HG03342 (cell line): ENCODE measurements around the gene VCAN.
"Not testable (repeated sequence)": the region's sequence is repeated elsewhere in the genome, so short reads cannot be mapped to it uniquely, and the experiment has no call there.

ENCODE experiments used
- ATAC-seq: cut with Tn5 transposase; IDR thresholded peaks from one replicate; pipeline ENCODE4 v1.9.1; 2021; ENCODE audit warnings: mild to moderate bottlenecking, moderate library complexity; ENCODE audit not compliant: unreplicated experiment

VCAN gene

GRCh38 chr5:83471405-83472212 lies at the start of gene VCAN:
TSS of gene VCAN (plus strand) at chr5:83471744. CDS start at chr5:83483519, 11,775 bp downstream.
- ATAC-seq = no peak

GRCh38 chr5:83422284-83422683 lies 49.3 kb upstream of the VCAN start:
- ATAC-seq = no peak

DNA sequence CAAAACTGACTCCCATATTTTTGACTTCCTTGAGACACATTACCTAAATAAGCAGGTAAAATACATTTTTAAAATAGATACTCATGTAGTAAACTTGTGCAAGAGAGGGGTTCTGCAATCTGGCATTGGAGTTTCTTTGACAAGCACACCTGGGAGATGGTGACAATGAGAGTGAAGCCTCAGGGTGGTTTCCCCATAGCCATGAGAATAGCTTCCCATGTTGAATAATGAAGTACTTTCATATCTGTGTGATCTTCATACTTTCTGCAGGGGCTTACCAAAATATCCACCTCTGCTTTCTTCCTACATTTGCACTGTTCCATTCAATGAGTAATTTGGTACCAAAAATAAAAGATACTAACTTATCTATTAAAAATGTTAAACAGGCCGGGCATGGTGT lies 44.7 kb upstream of the VCAN start:
- ATAC-seq = peak; percentile 70

DNA sequence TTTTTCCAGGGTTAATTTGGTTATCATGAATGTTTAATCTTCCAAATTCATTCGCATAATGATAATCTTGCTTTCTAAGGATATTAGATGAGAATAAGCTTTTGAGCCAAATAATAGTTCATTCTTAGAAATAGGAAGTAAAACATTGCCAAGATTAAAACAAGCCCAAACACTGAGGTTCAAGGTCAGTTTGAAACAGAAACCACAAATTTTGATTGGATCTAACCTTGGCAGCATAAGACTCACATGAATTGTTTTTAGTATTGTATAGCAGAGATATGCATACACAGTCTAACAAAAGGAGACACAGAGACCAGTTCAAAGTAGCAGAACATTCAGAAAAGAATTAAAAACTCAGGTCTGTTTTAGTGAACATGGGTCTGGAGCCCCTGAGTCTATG lies 43.4 kb upstream of the VCAN start:
- ATAC-seq = no peak

DNA sequence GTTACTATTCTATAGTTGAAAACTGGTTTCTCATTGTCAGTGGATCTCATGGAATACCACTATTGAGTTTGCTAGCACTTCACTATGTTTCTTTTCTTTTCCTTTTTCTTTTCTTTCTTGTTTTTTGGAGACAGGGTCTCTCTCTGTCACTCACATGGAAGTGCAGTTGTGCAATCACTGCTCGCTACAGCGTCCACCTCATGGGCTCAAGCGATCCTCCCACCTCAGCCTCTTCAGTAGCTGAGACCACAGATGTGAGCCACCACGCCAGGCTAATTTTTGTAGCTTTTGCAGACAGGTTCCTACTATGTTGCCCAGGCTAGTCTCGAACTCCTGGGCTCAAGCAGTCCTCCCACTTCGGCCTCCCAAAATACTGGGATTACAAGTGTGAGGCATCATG lies 42.7 kb upstream of the VCAN start:
- ATAC-seq = no peak

- ATAC-seq = peak; percentile 63
These were observed 41.2 kb upstream of the VCAN start for GRCh38 chr5:83430130-83431010.

DNA sequence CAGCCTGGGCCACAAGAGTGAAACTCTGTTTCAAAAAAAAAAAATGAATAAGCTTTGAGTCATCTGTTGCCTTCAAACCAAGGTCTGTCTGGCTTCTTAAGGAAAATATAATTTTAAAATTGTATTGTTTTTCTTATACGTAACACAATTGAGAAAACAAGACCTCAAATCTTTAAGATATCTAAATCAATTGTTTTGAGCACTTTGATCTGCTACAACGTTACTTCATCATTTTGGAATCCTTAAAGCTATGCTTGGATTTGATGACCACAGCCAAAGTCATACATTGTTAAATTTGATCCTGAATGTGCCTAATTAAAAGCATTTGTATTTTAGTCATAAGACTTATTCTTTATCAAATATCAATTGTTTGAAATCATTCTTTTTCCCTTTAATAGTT lies 37.7 kb upstream of the VCAN start:
- no peak for ATAC-seq

GRCh38 chr5:83434946-83435345 lies 36.6 kb upstream of the VCAN start:
- ATAC-seq = no peak

- ATAC-seq = no peak
These were observed 35.3 kb upstream of the VCAN start for GRCh38 chr5:83436276-83436675.

DNA sequence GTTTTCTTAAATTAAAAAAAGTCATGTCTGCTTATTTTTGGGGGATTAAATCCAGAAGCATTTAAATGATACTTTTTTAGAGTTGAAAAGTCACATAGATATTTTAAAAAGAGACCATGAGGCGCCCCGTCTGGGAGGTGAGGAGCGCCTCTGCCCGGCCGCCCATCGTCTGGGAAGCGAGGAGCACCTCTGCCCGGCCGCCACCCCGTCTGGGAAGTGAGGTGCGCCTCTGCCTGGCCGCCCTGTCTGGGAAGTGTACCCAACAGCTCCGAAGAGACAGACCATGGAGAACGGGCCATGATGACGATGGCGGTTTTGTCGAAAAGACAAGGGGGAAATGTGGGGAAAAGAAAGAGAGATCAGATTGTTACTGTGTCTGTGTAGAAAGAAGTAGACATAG lies 33.8 kb upstream of the VCAN start:
- not testable (repeated sequence) for ATAC-seq

DNA sequence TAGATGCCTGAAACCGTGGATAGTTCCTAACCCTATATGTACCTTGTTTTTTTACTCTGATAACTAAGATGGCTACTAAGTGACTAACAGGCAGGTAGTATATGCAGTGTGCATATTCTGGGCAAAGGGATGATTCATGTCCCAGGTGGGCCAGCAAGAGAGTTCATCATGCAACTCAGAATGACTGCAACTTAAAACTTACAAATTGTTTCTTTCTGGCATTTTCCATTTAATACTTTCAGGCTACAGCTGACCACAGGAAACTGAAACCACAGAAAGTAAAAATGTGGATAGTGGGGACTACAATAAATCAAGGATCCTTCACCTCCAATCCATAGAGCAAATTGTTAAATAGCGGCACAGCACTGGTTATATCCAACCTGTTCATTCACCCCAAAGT lies 30.7 kb upstream of the VCAN start:
- ATAC-seq = no peak

GRCh38 chr5:83441747-83442146 lies 29.8 kb upstream of the VCAN start:
- peak; percentile 89 for ATAC-seq

DNA sequence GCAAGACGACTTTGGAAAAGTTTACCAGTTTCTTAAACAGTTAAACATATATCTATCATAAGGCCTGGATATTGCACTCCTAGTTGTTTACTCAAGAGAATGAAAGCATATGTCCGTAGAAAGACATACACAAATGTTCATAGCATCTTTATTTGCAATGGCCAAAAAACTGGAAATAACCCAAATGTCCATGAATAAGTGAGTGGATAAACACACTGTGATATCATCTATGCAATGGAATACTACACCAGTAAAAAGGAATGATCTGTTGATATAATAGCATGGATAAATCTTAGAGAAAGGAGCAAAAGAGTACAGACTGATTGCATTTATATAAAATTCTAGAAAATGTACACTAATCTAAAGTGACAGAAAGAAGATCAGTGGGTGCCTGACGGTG lies 28.0 kb upstream of the VCAN start:
- ATAC-seq = no peak

- no peak for ATAC-seq
These were observed 27.1 kb upstream of the VCAN start for GRCh38 chr5:83444445-83444844.

DNA sequence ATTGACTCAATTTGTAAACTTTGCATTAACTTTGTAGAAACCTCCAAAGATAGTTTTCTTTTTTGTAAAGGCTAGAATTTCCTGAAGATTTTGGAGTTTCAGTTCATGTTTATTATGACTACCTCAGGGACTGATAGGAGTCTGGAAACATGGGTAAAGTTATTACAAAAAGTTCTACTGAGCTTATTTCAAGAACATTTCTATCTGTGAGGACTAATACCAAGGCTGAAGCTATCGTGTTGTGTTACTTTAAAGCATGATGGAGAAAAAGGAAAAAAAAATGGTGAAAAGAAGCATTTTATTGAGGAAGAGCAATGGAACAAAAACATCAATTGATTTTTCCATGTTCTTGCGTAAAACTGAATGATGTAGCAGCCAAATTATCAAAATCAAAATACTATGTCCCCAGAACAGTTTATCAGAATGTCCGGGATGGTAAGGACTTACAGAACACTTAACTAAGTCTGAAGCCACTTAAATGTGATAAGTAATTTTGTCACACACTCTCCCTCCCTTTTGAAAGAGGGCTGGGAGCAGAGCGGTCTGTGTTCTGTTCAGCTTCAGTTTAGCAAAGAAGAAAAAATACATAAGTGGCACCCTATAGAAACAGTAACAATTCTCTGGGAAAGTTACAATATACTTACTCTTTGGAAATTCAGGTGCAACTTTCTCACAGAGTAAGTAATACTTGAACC lies 25.1 kb upstream of the VCAN start:
- ATAC-seq = no peak

- ATAC-seq = no peak
These were observed 24.0 kb upstream of the VCAN start for GRCh38 chr5:83447533-83447932.

DNA sequence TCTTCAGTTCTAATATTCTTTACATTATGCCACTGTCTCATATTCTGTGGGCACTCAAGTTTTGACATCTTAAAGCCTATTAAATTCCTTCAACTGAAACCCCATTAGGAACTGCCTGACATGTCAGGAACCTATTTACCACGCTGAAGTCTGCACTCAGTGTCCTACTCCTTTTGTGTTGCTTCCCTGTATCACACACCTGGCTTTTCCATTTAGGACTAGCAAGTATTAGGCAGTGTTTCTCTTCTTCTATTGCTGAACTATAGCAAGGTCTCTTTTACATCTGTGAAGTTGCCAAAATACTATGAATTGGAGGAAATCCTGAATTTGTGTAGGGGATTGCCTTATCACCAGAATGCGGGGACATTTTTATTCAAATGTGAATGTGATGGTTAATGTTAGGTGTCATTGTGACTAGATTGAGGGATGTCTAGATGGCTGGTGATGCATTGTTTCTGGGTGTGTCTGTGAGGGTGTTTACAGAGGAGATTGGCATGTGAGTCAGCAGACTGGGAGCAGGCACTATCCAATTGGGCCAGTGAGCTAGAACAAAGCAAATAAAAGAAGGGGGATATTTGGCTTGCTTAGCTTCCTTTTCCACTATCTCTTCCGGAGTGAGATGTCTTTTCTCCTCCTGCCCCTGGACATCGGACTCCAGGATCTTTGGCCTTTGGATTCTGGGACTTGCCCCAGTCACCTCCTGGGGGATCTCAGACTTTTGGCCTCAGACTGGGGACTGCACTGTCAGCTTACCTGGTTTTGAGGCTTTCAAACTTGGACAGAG lies 21.2 kb upstream of the VCAN start:
- ATAC-seq = no peak

DNA sequence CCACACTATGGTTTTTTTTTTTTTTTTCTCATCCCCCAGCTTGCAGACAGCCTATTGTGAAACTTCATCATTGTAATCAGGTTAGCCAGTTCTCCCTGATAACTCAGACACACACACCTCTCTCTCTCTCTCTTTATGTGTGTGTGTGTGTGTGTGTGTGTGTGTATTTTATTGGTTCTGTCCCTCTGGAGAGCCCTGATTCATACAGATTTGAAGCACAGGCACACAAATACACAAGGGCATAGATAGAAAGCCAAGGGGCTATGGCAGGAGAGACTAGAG lies 20.6 kb upstream of the VCAN start:
- ATAC-seq = no peak

DNA sequence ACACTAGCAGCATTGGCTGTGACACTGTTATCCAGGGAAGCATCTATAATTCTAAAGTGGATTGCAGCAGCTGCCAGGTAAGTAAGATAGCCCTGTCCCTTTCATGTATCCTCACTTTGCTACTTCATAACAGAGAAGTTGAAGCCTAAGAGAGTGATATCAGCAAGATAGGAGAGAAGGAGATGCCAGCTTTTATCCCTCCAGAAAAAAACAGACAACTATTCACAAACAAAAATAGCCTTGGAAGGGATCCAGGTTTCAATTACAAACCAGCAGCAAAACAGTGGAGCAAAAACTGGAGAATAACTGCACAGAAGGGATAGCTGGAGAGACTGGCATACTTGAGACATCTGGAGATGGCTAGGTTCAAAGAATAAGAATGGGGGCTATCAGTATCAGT lies 19.6 kb upstream of the VCAN start:
- ATAC-seq = no peak

- ATAC-seq = no peak
These were observed 17.6 kb upstream of the VCAN start for GRCh38 chr5:83453937-83454336.

DNA sequence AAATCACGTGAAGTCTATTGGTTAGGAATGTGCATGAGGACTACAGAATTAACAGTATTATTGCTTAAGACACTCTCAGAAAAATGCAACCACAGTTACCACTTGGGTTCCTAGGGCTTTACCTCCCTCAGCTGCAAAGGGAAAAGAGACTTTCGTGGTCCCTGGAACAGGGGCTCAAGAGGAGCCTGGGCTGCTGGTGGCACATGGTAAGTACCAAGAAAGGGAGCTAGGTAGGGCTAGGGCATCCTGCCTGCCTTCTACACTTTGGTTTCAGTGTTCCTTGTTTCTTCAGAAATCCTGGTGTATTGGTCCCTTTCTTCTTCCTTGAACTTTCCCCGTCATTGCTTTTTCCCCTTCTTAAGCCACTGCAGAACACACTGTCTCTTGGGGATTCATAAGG lies 7.3 kb upstream of the VCAN start:
- no peak for ATAC-seq
